Breast epithelium (tissue), 4 donors: ENCODE results near the gene PLA2G4C. TPM values are rescaled to one million over a fixed set of nuclear protein-coding genes. Genes with fewer than 3 reads are reported as not detected.
A peak's percentile ranks its signal among the peaks of the same experiment; 100 is the strongest.

Experiments
- DNase-seq, 2 donors: peaks; one replicate each; pipeline ENCODE4 v3.0.0-alpha.2; 2019; ENCODE audit warnings: low spot score in 2 of 2
- H3K27ac ChIP-seq, 2 donors: fragments of 200-600 bp; sonication (generic) in 1 of 2; one replicate each; pipeline ENCODE4 v1.5.1; 2016 to 2019; ENCODE audit warnings: mild to moderate bottlenecking in 1 of 2
- H3K27me3 ChIP-seq, 2 donors: fragments of 200-600 bp; sonication (generic) in 1 of 2; one replicate each; pipeline versions ENCODE4 v1.5.1 to v1.6.0; 2017 to 2019; ENCODE audit warnings: control low read depth in 1 of 2, mild to moderate bottlenecking in 1 of 2
- H3K36me3 ChIP-seq: fragments of 200-600 bp; one replicate; pipeline ENCODE4 v1.5.1; 2019
- H3K4me1 ChIP-seq, 2 donors: fragments of 200-600 bp; sonication (generic); one replicate each; pipeline ENCODE4 v1.5.1; 2016 to 2019; ENCODE audit warnings: control low read depth in 1 of 2
- H3K4me3 ChIP-seq, 3 donors: fragments of 200-600 bp; sonication (generic); 1 replicate in 2 of 3; 2 replicates in 1 of 3; pipeline ENCODE4 v1.5.1; 2016 to 2019; ENCODE audit warnings: mild to moderate bottlenecking in 3 of 3, moderate library complexity in 2 of 3
- H3K9me3 ChIP-seq, 2 donors: fragments of 200-600 bp; sonication (generic) in 1 of 2; one replicate each; pipeline ENCODE4 v1.5.1; 2016 to 2019; ENCODE audit warnings: control low read depth in 1 of 2
- CTCF ChIP-seq, 3 donors: fragments of 450-650 bp; IDR thresholded peaks; one replicate each; pipeline ENCODE4 v1.5.1; 2016 to 2017; ENCODE audit warnings: antibody characterized with exemption in 3 of 3, mild to moderate bottlenecking in 3 of 3, moderate library complexity in 3 of 3
- POLR2A ChIP-seq: fragments of 450-650 bp; IDR thresholded peaks from one replicate; pipeline ENCODE4 v1.6.1; 2016; ENCODE audit warnings: antibody characterized with exemption, mild to moderate bottlenecking, moderate library complexity
- POLR2AphosphoS5 ChIP-seq, 3 donors: sonication (generic); formaldehyde crosslinking; IDR thresholded peaks; one replicate each; pipeline ENCODE4 v1.6.1; 2017; ENCODE audit warnings: antibody characterized with exemption in 3 of 3
- intact Hi-C: fragments of 100-400 bp; cut with DNase I; formaldehyde crosslinking; loops from one replicate; pipeline ENCODE4 v1.15.1; 2023; ENCODE audit warnings: low total_unique reads
- total RNA-seq, 3 donors: library from RNA; depleted of rRNA; stranded (reverse); fragments of >200 nt; gene quantifications; one replicate each; pipeline ENCODE4 v1.1.0, GENCODE V29; 2016

The PLA2G4C gene
- total RNA-seq: 10 to 100 TPM in 1 of 3 donors, 1 to 10 TPM in 2; 2.6 to 10.5 (median 5.1) TPM

GRCh38 chr19:48110350-48110966 lies at the start of gene PLA2G4C:
PLA2G4C (minus strand) TSS chr19:48110817; CDS start chr19:48106529, 4,288 bp downstream.
- no peak for TF ChIP-seq CTCF (IDR thresholded peaks at IDR 0.05)
- TF ChIP-seq POLR2AphosphoS5 (IDR thresholded peaks at IDR 0.05): peak; percentile 46 to 78 (median 57)
- Histone ChIP-seq H3K4me1 (peaks cover 0 to 5% of the 10 kb centered on the region in 2 donors), H3K4me3 (peak within 1 kb of the TSS; percentile 43 to 69 (median 46)), H3K27me3 (no peaks in the 10 kb centered on the region), H3K9me3 (no peaks in the 10 kb centered on the region), H3K27ac (peak within 1 kb of the TSS; percentile 89 to 92), H3K36me3 (no peaks in the 10 kb centered on the region)
- DNase-seq: peak; percentile 65 to 86
- intact Hi-C loops: no loop called here

GRCh38 chr19:48158210-48158790 lies 47.7 kb upstream of the PLA2G4C start:
- DNase-seq: no peak
- no peaks in the 10 kb centered on the region for H3K9me3 ChIP-seq
- no peaks in the 10 kb centered on the region for H3K4me1 ChIP-seq
- TF ChIP-seq CTCF (IDR thresholded peaks at IDR 0.05) (no peak), POLR2AphosphoS5 (IDR thresholded peaks at IDR 0.05) (no peak), POLR2A (no peak)
- no peaks in the 10 kb centered on the region for H3K36me3 ChIP-seq
- H3K27me3 ChIP-seq: no peaks in the 10 kb centered on the region
- no peak overlapping the region for H3K27ac ChIP-seq
- intact Hi-C loops: loop anchor here (10.0 kb wide), 1 partner anchor 193 kb away; no protein-coding TSS in a partner anchor
- H3K4me3 ChIP-seq: no peak overlapping the region

- H3K4me3 ChIP-seq: no peak overlapping the region
- TF ChIP-seq POLR2A: no peak
- TF ChIP-seq POLR2AphosphoS5 (IDR thresholded peaks at IDR 0.05): no peak
- TF ChIP-seq CTCF (IDR thresholded peaks at IDR 0.05): no peak
- no peak overlapping the region for H3K27ac ChIP-seq
- no peaks in the 10 kb centered on the region for H3K36me3 ChIP-seq
- no peaks in the 10 kb centered on the region for H3K9me3 ChIP-seq
- H3K4me1 ChIP-seq: no peaks in the 10 kb centered on the region
- DNase-seq: no peak
- H3K27me3 ChIP-seq: no peaks in the 10 kb centered on the region
- intact Hi-C loops: loop anchor here (10.0 kb wide), 1 partner anchor 189 kb away; no protein-coding TSS in a partner anchor
These were observed 43.4 kb upstream of the PLA2G4C start for GRCh38 chr19:48154003-48154402.

- no peaks in the 10 kb centered on the region for H3K9me3 ChIP-seq
- no peak overlapping the region for H3K4me3 ChIP-seq
- H3K36me3 ChIP-seq: no peaks in the 10 kb centered on the region
- intact Hi-C loops: loop anchor here (10.0 kb wide), 1 partner anchor 188 kb away; no protein-coding TSS in a partner anchor
- H3K27ac ChIP-seq: no peak overlapping the region
- H3K27me3 ChIP-seq: no peaks in the 10 kb centered on the region
- H3K4me1 ChIP-seq: no peaks in the 10 kb centered on the region
- TF ChIP-seq CTCF (IDR thresholded peaks at IDR 0.05) (peak; percentile 77 to 86 (median 78)), POLR2AphosphoS5 (IDR thresholded peaks at IDR 0.05) (no peak)
- peak; percentile 49 to 61 for DNase-seq
These were observed 41.9 kb upstream of the PLA2G4C start for GRCh38 chr19:48152551-48152950.

- peaks cover 5% of the 10 kb centered on the region for H3K36me3 ChIP-seq
- H3K4me3 ChIP-seq: no peak overlapping the region
- H3K4me1 ChIP-seq: no peaks in the 10 kb centered on the region
- intact Hi-C loops: no loop called here
- no peaks in the 10 kb centered on the region for H3K9me3 ChIP-seq
- DNase-seq: no peak
- TF ChIP-seq POLR2AphosphoS5 (IDR thresholded peaks at IDR 0.05) (no peak), CTCF (IDR thresholded peaks at IDR 0.05) (no peak), POLR2A (no peak)
- no peaks in the 10 kb centered on the region for H3K27me3 ChIP-seq
- H3K27ac ChIP-seq: no peak overlapping the region
These were observed 38.8 kb upstream of the PLA2G4C start for GRCh38 chr19:48149430-48149829.
